ENCODE results near the gene CCDC15.

- TF ChIP-seq POLR2A (IDR thresholded peaks at IDR 0.05; ENCODE audit: insufficient read depth in 1 of 2, low read depth in 2 of 2, low read length in 2 of 2) (no peak), CHD2 (IDR thresholded peaks at IDR 0.05; ENCODE audit: low read depth, low read length) (no peak), ZNF543 (CRISPR knock-in tag; IDR thresholded peaks at IDR 0.05) (no peak), MBD4 (IDR thresholded peaks at IDR 0.05; ENCODE audit: borderline replicate concordance, low read length) (no peak), YY1 (IDR thresholded peaks at IDR 0.05; ENCODE audit: insufficient read depth, insufficient replicate concordance, low read depth, low read length) (no peak), ZNF792 (CRISPR knock-in tag; IDR thresholded peaks at IDR 0.05) (no peak), CEBPZ (IDR thresholded peaks at IDR 0.05; ENCODE audit: low read length) (no peak)
Observed at GRCh38 chr11:125078516-125079140, 124.6 kb downstream of the CCDC15 start.

Measured in HepG2 (cell line).